Measurements from ENCODE around the gene MAP3K14. TPM values are rescaled to one million over a fixed set of nuclear protein-coding genes. Genes with fewer than 3 reads are reported as not detected.
A peak's percentile ranks its signal among the peaks of the same experiment; 100 is the strongest.

The MAP3K14 gene
- total RNA-seq, 3 donors from 2014 or later, result 16.6 to 27.9 (median 18.0) TPM

- intact Hi-C loops (cut with DNase I, micrococcal nuclease), result no loop called here
- no peak for TF ChIP-seq CTCF (IDR thresholded peaks at IDR 0.05)
- no peaks in the 10 kb centered on the region for H3K9me3 ChIP-seq
- no peak overlapping the region for H3K4me3 ChIP-seq
- H3K4me1 ChIP-seq (ENCODE audit: low read depth), result peaks cover 29% of the 10 kb centered on the region
- DNase-seq (peak; percentile 82 to 89 (median 87)), ATAC-seq (peak; percentile 52)
- no peaks in the 10 kb centered on the region for H3K36me3 ChIP-seq (ENCODE audit: low read depth)
Observed at GRCh38 chr17:45243750-45244149, 73.1 kb downstream of the MAP3K14 start.

- H3K4me3 ChIP-seq, result no peak overlapping the region
- peaks cover 17% of the 10 kb centered on the region for H3K4me1 ChIP-seq (ENCODE audit: low read depth)
- ATAC-seq, result no peak
- H3K36me3 ChIP-seq (ENCODE audit: low read depth), result no peaks in the 10 kb centered on the region
- intact Hi-C loops (cut with DNase I, micrococcal nuclease), result no loop called here
- TF ChIP-seq CTCF (IDR thresholded peaks at IDR 0.05), result no peak
- DNase-seq, result no peak
- no peaks in the 10 kb centered on the region for H3K9me3 ChIP-seq
Observed at GRCh38 chr17:45242029-45242414, 74.8 kb downstream of the MAP3K14 start.

- no peak overlapping the region for H3K4me3 ChIP-seq
- intact Hi-C loops (cut with DNase I, micrococcal nuclease), result no loop called here
- DNase-seq (peak in 2 of 3 donors; percentile 57 to 67), ATAC-seq (peak; percentile 17)
- no peaks in the 10 kb centered on the region for H3K36me3 ChIP-seq (ENCODE audit: low read depth)
- no peak for TF ChIP-seq CTCF (IDR thresholded peaks at IDR 0.05)
- H3K9me3 ChIP-seq, result no peaks in the 10 kb centered on the region
- peaks cover 12% of the 10 kb centered on the region for H3K4me1 ChIP-seq (ENCODE audit: low read depth)
Observed at GRCh38 chr17:45241328-45242028, 75.3 kb downstream of the MAP3K14 start.

DNA sequence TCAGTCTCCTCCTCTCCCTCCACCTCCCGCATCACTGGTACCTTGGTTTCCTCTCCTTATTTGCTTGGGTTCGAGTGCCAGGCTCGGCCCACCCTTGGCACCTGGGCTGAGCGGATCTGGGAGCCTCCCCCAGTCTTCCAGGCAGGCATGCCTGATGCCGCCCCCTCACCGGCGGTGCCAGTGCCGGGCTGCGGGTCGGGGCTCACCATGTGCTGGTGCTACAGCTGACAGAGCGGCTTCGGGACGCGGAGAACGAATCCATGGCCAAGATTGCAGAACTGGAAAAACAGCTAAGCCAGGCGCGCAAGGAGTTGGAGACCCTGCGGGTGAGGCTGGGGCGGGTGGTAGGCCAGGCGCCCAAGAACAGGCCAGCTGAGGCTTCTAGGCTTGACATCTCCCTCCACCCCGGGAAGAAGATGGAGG lies 75.9 kb downstream of the MAP3K14 start:
- no peaks in the 10 kb centered on the region for H3K9me3 ChIP-seq
- intact Hi-C loops (cut with DNase I, micrococcal nuclease), result no loop called here
- peaks cover 9% of the 10 kb centered on the region for H3K4me1 ChIP-seq (ENCODE audit: low read depth)
- no peaks in the 10 kb centered on the region for H3K36me3 ChIP-seq (ENCODE audit: low read depth)
- TF ChIP-seq CTCF (IDR thresholded peaks at IDR 0.05), result no peak
- H3K4me3 ChIP-seq, result no peak overlapping the region
- ATAC-seq (no peak), DNase-seq (no peak)

- intact Hi-C loops (cut with DNase I, micrococcal nuclease), result no loop called here
- peak in 1 of 3 donors; percentile 43 for DNase-seq
- no peak for ATAC-seq
- no peak for TF ChIP-seq CTCF (IDR thresholded peaks at IDR 0.05)
- Histone ChIP-seq H3K4me1 (ENCODE audit: low read depth) (peaks cover 5% of the 10 kb centered on the region), H3K9me3 (no peaks in the 10 kb centered on the region), H3K36me3 (ENCODE audit: low read depth) (no peaks in the 10 kb centered on the region), H3K4me3 (no peak overlapping the region)
Observed at GRCh38 chr17:45238155-45238774, 78.6 kb downstream of the MAP3K14 start.
